OCI-LY3 (cell line): ENCODE results near the gene NCAPD3.

Source experiments
- CTCF ChIP-seq: fragments of 200-600, 300-600 bp; sonication (generic); IDR thresholded peaks from 2 replicates; pipeline ENCODE4 v1.5.1; 2014; ENCODE audit warnings: antibody characterized with exemption, low read length, low read depth
- EZH2phosphoT487 ChIP-seq: fragments of 200-600 bp; shearing (Covaris generic); IDR thresholded peaks from 2 replicates; pipeline ENCODE4 v1.6.1; 2018; ENCODE audit warnings: antibody characterized with exemption, mixed run types, low read depth

- TF ChIP-seq CTCF: no peak
- no peak for TF ChIP-seq EZH2phosphoT487
These were observed 71.1 kb downstream of the NCAPD3 start for GRCh38 chr11:134152696-134153095.
